Suprapubic skin (tissue), 3 donors: Measurements from ENCODE around the gene PDE2A.

ENCODE experiments used
- EP300 ChIP-seq: sonication (generic); formaldehyde crosslinking; IDR thresholded peaks from one replicate; pipeline ENCODE4 v1.6.1; 2017; ENCODE audit warnings: antibody characterized with exemption
- POLR2A ChIP-seq, 2 donors: fragments of 450-650 bp; IDR thresholded peaks; one replicate each; pipeline ENCODE4 v1.6.1; 2017; ENCODE audit warnings: antibody characterized with exemption in 2 of 2, mild to moderate bottlenecking in 2 of 2, moderate library complexity in 2 of 2
- TF ChIP-seq, protein P1 (sequence below), 2 donors: fragments of 200-600 bp in 1 of 2; fragments of 450-650 bp in 1 of 2; sonication (generic) in 1 of 2; IDR thresholded peaks; one replicate each; pipeline ENCODE4 v1.5.1; 2016 to 2019; ENCODE audit warnings: antibody characterized with exemption in 2 of 2, mild to moderate bottlenecking in 1 of 2, moderate library complexity in 1 of 2

DNA sequence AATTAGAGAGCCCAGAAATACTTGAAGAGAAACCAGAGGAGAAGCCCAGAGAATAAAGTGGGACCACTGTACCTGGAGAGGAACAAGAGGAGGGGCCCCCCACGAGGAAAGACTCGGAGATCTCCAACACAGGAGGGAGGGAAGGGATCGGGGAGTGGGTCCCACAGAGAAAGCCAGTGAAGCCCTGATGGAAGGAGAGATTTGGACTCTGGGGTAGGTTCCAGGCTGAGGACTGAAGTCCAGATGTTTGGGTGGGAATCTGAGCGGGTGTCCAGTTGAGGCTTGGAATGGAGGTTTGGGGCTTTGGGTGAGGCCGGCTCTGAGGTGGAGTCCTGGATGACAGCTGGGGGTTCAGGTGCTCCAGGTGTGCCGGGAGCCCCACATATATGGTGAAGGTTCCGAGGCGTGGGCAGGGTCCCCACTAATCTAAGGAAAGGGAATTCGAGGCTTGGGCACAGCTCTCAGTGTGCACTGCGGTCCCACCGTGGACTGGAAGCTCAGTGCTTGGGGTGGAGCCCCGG, 32.6 kb downstream of the PDE2A start:
- TF ChIP-seq POLR2A (IDR thresholded peaks at IDR 0.05) = no peak
- TF ChIP-seq, protein P1, sequence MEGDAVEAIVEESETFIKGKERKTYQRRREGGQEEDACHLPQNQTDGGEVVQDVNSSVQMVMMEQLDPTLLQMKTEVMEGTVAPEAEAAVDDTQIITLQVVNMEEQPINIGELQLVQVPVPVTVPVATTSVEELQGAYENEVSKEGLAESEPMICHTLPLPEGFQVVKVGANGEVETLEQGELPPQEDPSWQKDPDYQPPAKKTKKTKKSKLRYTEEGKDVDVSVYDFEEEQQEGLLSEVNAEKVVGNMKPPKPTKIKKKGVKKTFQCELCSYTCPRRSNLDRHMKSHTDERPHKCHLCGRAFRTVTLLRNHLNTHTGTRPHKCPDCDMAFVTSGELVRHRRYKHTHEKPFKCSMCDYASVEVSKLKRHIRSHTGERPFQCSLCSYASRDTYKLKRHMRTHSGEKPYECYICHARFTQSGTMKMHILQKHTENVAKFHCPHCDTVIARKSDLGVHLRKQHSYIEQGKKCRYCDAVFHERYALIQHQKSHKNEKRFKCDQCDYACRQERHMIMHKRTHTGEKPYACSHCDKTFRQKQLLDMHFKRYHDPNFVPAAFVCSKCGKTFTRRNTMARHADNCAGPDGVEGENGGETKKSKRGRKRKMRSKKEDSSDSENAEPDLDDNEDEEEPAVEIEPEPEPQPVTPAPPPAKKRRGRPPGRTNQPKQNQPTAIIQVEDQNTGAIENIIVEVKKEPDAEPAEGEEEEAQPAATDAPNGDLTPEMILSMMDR (IDR thresholded peaks at IDR 0.05) = no peak
- no peak for TF ChIP-seq EP300
